ENCODE results near the gene HEG1. TPM values are rescaled to one million over a fixed set of nuclear protein-coding genes. Genes with fewer than 3 reads are reported as not detected.
A peak's percentile ranks its signal among the peaks of the same experiment; 100 is the strongest.

The HEG1 gene
- total and polyA plus RNA-seq, 2 of the 13 experiments (the other 11 are each of a cell fraction or from before 2014, with no cell fraction given): 10.7 to 18.2 TPM

DNA sequence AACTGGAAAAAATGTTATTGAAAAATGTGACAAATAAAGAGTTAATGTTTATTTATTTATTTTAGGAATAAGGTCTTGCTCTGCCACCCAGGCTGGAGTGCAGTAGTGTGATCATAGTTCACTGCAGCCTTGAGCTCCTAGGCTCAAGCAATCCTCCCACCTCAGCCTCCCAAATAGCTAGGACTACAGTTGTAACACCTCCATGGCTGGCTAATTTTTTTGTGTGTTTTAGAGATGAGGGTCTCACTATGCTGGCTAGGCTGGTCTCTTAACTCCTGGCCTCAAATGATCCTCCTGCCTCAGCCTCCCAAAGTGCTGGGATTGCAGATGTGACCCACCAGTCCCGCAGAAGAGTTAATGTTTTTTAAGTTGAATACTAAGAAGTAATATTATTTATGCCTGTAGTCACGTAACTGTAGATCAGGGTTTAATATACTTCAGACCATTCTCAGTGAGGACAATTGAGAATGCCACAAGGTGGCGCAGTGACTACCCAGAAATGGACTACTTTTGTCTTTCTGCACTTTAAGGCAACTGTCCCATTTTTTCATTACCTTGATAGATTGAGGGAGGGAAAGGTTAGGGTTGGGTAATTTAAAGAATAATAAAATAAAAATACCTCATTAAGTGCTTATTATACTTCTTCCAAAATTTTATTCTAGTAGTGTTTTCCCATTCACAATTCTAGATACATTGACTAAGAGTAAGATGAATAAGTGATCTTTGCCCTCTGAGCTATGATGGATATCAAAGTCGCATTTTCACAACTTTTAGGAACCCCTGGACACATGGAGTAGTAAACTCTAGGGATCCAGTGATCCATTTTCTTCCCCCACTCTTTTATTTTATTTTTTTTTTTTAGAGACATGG is 127.2 kb downstream of the HEG1 start (continued):
- TF ChIP-seq ZNF460 (CRISPR knock-in tag; IDR thresholded peaks at IDR 0.05; ENCODE audit: borderline replicate concordance) (no peak), FOXJ3 (CRISPR knock-in tag; IDR thresholded peaks at IDR 0.05; ENCODE audit: borderline replicate concordance) (no peak), ZNF121 (CRISPR knock-in tag; IDR thresholded peaks at IDR 0.05) (peak; percentile 17; the same call in 1 of the 2 replicates), MAF1 (CRISPR knock-in tag; IDR thresholded peaks at IDR 0.05; ENCODE audit: borderline replicate concordance) (no peak), ZNF281 (CRISPR knock-in tag; IDR thresholded peaks at IDR 0.05; ENCODE audit: borderline replicate concordance) (no peak), RFX3 (CRISPR knock-in tag; IDR thresholded peaks at IDR 0.05) (no peak), TEAD3 (CRISPR knock-in tag; optimal IDR thresholded peaks at IDR 0.05; ENCODE audit: borderline replicate concordance) (peak; percentile 29), STAG1 (CRISPR knock-in tag; IDR thresholded peaks at IDR 0.05) (peak; percentile 76), ZNF136 (CRISPR knock-in tag; IDR thresholded peaks at IDR 0.05; ENCODE audit: low read depth) (no peak), BRD4 (CRISPR knock-in tag; IDR thresholded peaks at IDR 0.05) (no peak), KAT7 (CRISPR knock-in tag; IDR thresholded peaks at IDR 0.05; ENCODE audit: borderline replicate concordance) (no peak)
- TF ChIP-seq, protein P1, sequence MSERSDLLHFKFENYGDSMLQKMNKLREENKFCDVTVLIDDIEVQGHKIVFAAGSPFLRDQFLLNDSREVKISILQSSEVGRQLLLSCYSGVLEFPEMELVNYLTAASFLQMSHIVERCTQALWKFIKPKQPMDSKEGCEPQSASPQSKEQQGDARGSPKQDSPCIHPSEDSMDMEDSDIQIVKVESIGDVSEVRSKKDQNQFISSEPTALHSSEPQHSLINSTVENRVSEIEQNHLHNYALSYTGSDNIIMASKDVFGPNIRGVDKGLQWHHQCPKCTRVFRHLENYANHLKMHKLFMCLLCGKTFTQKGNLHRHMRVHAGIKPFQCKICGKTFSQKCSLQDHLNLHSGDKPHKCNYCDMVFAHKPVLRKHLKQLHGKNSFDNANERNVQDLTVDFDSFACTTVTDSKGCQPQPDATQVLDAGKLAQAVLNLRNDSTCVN (CRISPR knock-in tag; IDR thresholded peaks at IDR 0.05; ENCODE audit: borderline replicate concordance): no peak
- TF ChIP-seq, protein P2, sequence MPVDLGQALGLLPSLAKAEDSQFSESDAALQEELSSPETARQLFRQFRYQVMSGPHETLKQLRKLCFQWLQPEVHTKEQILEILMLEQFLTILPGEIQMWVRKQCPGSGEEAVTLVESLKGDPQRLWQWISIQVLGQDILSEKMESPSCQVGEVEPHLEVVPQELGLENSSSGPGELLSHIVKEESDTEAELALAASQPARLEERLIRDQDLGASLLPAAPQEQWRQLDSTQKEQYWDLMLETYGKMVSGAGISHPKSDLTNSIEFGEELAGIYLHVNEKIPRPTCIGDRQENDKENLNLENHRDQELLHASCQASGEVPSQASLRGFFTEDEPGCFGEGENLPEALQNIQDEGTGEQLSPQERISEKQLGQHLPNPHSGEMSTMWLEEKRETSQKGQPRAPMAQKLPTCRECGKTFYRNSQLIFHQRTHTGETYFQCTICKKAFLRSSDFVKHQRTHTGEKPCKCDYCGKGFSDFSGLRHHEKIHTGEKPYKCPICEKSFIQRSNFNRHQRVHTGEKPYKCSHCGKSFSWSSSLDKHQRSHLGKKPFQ (CRISPR knock-in tag; IDR thresholded peaks at IDR 0.05; ENCODE audit: insufficient replicate concordance): peak; percentile 27
- TF ChIP-seq, protein P3, sequence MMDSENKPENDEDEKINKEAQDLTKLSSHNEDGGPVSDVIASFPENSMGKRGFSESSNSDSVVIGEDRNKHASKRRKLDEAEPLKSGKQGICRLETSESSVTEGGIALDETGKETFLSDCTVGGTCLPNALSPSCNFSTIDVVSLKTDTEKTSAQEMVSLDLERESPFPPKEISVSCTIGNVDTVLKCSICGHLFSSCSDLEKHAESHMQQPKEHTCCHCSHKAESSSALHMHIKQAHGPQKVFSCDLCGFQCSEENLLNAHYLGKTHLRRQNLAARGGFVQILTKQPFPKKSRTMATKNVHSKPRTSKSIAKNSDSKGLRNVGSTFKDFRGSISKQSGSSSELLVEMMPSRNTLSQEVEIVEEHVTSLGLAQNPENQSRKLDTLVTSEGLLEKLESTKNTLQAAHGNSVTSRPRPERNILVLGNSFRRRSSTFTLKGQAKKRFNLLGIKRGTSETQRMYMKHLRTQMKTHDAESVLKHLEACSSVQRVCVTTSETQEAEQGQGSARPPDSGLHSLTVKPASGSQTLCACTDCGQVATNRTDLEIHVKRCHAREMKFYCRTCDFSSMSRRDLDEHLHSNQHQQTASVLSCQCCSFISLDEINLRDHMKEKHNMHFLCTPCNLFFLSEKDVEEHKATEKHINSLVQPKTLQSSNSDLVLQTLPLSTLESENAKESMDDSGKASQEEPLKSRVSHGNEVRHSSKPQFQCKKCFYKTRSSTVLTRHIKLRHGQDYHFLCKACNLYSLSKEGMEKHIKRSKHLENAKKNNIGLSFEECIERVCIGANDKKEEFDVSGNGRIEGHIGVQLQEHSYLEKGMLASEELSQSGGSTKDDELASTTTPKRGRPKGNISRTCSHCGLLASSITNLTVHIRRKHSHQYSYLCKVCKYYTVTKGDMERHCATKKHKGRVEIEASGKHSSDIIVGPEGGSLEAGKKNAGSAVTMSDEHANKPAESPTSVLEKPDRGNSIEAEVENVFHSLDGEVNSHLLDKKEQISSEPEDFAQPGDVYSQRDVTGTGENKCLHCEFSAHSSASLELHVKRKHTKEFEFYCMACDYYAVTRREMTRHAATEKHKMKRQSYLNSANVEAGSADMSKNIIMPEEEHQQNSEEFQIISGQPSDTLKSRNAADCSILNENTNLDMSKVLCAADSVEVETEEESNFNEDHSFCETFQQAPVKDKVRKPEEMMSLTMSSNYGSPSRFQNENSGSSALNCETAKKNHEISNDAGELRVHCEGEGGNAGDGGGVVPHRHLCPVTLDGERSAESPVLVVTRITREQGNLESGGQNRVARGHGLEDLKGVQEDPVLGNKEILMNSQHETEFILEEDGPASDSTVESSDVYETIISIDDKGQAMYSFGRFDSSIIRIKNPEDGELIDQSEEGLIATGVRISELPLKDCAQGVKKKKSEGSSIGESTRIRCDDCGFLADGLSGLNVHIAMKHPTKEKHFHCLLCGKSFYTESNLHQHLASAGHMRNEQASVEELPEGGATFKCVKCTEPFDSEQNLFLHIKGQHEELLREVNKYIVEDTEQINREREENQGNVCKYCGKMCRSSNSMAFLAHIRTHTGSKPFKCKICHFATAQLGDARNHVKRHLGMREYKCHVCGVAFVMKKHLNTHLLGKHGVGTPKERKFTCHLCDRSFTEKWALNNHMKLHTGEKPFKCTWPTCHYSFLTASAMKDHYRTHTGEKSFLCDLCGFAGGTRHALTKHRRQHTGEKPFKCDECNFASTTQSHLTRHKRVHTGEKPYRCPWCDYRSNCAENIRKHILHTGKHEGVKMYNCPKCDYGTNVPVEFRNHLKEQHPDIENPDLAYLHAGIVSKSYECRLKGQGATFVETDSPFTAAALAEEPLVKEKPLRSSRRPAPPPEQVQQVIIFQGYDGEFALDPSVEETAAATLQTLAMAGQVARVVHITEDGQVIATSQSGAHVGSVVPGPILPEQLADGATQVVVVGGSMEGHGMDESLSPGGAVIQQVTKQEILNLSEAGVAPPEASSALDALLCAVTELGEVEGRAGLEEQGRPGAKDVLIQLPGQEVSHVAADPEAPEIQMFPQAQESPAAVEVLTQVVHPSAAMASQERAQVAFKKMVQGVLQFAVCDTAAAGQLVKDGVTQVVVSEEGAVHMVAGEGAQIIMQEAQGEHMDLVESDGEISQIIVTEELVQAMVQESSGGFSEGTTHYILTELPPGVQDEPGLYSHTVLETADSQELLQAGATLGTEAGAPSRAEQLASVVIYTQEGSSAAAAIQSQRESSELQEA (CRISPR knock-in tag; IDR thresholded peaks at IDR 0.05; ENCODE audit: not compliant biosample characterization): no peak

Data from HepG2 (cell line).